Measurements from ENCODE around the gene TMEM163.

Gene TMEM163

GRCh38 chr2:134700730-134701129 lies 18.1 kb downstream of the TMEM163 start:
- no peak for TF ChIP-seq CTCF (IDR thresholded peaks at IDR 0.05; ENCODE audit: low read length, missing control alignments)
- no peak overlapping the region for H3K4me3 ChIP-seq (replicated peaks; ENCODE audit: low read depth, low read length)
- DNase-seq (ENCODE audit: low read depth): no peak

- H3K4me3 ChIP-seq (replicated peaks; ENCODE audit: low read depth, low read length): no peak overlapping the region
- TF ChIP-seq CTCF (IDR thresholded peaks at IDR 0.05; ENCODE audit: low read length, missing control alignments): no peak
- no peak for DNase-seq (ENCODE audit: low read depth)
Measured at GRCh38 chr2:134694411-134694810, 24.4 kb downstream of the TMEM163 start.

GRCh38 chr2:134693359-134694330 lies 25.2 kb downstream of the TMEM163 start:
- DNase-seq (ENCODE audit: low read depth): no peak
- H3K4me3 ChIP-seq (replicated peaks; ENCODE audit: low read depth, low read length): no peak overlapping the region
- no peak for TF ChIP-seq CTCF (IDR thresholded peaks at IDR 0.05; ENCODE audit: low read length, missing control alignments)

- no peak for TF ChIP-seq CTCF (IDR thresholded peaks at IDR 0.05; ENCODE audit: low read length, missing control alignments)
- no peak overlapping the region for H3K4me3 ChIP-seq (replicated peaks; ENCODE audit: low read depth, low read length)
- DNase-seq (ENCODE audit: low read depth): no peak
Measured at GRCh38 chr2:134692499-134692898, 26.3 kb downstream of the TMEM163 start.

- no peak overlapping the region for H3K4me3 ChIP-seq (replicated peaks; ENCODE audit: low read depth, low read length)
- no peak for TF ChIP-seq CTCF (IDR thresholded peaks at IDR 0.05; ENCODE audit: low read length, missing control alignments)
- DNase-seq (ENCODE audit: low read depth): no peak
Measured at GRCh38 chr2:134690629-134691215, 28.1 kb downstream of the TMEM163 start.

GRCh38 chr2:134689315-134689714 lies 29.5 kb downstream of the TMEM163 start:
- no peak for TF ChIP-seq CTCF (IDR thresholded peaks at IDR 0.05; ENCODE audit: low read length, missing control alignments)
- no peak for DNase-seq (ENCODE audit: low read depth)
- no peak overlapping the region for H3K4me3 ChIP-seq (replicated peaks; ENCODE audit: low read depth, low read length)
